ENCODE measurements around the gene CRYBA4.

The CRYBA4 gene

DNA sequence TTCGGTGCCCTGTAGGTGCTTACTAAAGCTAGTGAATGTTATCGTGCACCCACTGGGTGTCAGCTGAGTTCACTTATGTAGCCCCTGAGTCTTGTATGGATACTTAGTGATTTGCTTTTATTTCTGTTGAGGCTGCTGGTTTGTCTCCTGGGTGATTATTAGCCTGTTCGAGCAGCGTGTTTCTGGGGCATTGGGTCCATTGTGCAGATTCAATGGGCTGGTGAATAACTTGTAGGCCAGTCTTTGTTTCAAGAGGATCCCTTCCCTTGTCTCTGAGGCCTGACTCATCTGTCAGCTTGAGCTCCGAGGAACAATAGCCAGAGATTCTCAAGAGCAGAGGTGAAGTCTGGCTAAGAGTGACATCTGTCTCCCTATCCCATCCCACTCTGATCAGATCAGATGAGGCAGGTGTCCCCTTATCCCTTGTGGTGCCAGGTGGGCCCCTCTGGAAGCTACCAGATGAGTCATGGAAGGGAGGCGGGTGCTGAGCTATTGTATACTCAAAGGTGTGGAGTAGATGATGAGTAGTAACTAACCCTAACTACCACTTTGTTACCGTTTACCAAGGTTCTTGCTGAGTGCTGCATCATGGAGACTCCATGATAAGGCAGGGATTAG lies 39.3 kb downstream of the CRYBA4 start:
- no peak for DNase-seq (ENCODE audit: low read depth)

DNA sequence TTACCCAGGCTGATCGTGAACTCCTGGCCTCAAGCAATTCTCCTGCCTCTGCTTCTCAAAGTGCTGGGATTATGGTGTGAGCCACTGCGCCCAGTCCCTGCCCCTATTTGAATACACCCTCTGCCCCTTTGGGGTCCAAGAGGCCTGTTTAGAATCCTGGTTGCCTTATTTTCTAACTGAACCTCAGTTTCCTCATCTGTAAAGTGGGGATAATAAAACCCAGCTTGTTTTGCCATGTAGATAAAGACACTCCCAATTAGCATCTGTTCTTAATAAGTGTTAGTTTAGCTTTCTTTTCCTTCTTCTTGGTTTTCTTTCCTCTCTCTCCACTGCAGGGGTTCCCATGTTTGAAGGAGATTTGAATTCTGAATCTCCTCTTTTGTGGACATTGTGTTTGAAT lies 40.4 kb downstream of the CRYBA4 start:
- DNase-seq (ENCODE audit: low read depth), result no peak

DNA sequence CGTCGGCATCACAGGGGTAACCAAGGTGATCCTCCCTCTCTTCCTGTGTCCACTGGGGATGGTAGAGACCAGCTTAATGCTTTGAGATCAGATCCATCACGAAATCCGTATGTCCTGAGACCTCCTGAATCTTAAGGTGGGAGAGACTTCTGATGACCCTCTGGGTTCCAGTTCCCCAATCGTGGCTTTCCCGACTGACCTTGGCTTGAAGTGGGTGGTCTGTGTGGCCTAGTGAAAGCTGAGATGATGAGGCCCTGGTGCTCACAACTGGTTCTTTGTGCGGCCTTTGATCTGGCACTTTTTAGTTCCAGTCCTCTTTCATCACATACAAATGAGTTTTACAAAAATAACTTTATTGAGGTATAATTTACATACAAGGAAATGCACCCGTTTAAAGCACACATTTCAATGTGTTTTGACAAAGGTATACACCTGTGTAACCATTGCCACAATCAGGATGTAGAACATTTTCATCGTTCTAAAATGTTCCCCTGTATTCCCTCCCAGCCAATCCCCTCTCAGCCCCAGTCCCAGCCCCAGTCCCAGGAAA lies 41.7 kb downstream of the CRYBA4 start:
- DNase-seq (ENCODE audit: low read depth), result no peak

DNA sequence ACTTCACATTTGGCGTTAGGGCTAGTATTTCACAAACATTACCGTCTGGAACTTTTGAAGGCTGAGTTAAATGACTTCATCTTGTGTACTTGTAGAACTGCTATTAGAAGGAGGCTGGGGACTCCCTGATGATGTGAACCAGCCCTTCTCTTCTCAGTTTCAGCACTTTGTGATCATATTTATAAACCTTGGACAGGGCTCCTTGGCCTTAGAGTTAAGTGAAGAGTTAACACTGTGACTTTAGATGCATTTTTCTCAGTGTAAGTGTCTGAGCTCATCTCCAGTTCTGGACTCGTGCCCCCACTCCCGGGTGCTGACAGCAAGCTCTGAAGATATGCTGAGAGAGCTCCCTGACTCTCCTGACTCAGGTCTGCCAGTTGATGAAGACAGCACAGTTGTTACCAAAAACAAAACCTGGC lies 44.1 kb downstream of the CRYBA4 start:
- DNase-seq (ENCODE audit: low read depth), result no peak

DNA sequence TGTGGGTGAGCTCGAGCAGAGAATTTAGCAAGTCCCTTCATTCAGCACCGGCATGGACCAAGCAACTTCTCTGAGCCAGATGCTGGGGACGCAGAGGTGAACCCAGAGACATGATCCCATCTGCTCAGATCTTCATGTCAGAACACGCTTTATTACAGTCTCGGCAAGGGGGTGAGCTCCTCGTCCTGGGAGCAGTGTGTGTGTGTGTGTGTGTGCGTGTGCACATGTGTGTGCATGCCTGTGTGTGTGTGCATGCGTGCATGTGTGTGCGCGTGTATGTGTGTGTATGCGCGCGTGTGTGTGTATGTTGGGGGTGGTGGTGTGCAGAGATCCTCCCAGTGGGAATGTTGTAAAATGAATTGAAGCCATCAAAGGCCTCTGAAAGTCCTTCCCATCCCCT lies 45.4 kb downstream of the CRYBA4 start:
- no peak for DNase-seq (ENCODE audit: low read depth)

DNA sequence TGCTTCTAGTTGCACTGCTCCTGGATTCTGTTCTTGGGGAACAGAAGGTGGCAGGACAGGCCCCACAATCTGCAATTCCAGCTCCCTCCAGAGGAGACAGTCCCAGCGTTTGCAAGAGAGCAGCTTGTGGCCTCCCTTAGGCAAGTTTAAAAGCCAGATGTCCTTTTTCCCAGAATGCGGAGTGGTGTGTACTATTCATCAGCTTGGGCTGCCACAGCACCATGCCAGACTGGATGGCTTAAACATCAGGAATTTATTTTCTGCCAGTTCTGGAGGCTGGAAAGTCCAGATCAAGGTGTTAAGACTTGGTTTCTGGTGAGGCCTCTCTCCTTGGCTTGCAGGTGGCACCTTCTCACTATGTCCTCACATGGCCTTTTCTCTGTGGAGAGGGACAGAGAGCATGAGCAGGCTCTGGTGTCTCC lies 47.3 kb downstream of the CRYBA4 start:
- DNase-seq (ENCODE audit: low read depth), result no peak

DNA sequence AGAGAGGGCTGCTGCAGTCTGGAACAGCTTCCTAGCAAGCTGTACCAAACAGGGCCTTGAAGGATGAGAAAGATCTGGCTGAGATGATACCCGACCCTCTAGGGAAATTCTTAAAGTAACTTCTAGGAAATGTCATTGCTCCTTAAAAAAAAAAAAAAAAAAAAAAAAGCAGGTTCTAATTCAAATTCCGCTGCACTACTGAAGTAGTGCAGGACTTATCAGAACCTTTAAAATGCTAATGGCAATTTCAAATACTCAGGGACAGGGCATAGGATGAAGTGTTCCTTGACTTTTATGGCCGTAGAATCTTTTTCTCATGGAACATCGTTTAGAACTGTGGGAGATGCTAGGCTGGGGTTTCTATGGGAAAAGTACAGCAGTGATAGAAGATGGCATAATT lies 48.7 kb downstream of the CRYBA4 start:
- DNase-seq (ENCODE audit: low read depth), result no peak

DNA sequence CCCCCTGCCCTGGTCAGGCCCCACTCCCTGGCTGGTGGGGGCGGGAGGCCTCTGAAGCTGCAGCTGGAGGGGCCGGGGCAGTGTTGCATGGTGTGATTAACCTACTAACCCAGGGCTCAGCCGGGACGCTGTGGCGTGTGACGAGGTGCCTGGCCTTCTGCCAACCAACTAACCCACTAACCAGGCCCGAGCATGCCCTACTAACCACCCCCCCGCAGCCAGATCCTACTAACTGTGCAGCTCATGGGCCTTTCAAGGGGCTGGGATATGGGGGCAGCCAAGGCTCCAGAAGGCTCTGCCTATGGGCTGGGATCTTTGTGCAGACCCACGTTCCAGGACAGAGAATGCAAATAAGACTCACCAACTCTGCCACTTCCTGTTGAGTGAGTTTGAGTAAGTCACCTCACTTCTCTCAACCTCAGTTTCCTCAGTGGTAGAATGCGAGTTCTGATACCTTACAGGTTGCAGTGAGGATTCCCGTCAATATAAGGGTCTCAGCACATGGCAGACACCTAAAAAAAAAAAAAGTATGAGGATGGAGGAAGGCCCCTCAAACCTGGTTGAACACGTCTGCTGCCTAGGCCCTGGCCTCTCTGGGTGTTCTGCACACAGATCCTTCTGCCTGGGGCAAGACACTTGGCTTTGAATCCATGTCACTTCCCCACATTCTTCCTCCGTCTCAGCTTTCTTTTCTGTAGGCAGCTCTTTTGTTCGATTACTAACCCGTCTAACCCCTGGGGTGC lies 49.7 kb downstream of the CRYBA4 start:
- DNase-seq (ENCODE audit: low read depth), result peak; percentile 55

DNA sequence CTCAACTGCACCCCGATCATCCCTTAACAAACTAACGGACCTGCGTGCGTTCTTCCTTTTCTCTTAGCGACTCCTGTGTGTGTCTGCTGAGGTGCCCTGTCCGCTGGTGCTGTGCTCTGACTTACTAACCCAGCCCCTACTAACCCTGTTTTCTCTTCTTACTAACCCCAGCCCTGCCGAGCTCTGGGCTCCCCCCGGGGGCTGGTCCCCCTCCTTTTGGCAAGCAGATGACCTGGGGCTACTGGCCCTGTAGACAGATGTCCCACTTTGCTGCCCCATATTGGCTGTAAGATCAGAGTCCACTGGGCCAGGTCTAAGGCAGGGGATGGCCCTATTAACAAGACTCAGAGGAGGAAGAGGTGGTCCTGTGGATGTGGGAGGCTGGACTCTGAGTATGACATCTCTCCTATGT lies 50.3 kb downstream of the CRYBA4 start:
- DNase-seq (ENCODE audit: low read depth), result no peak

DNA sequence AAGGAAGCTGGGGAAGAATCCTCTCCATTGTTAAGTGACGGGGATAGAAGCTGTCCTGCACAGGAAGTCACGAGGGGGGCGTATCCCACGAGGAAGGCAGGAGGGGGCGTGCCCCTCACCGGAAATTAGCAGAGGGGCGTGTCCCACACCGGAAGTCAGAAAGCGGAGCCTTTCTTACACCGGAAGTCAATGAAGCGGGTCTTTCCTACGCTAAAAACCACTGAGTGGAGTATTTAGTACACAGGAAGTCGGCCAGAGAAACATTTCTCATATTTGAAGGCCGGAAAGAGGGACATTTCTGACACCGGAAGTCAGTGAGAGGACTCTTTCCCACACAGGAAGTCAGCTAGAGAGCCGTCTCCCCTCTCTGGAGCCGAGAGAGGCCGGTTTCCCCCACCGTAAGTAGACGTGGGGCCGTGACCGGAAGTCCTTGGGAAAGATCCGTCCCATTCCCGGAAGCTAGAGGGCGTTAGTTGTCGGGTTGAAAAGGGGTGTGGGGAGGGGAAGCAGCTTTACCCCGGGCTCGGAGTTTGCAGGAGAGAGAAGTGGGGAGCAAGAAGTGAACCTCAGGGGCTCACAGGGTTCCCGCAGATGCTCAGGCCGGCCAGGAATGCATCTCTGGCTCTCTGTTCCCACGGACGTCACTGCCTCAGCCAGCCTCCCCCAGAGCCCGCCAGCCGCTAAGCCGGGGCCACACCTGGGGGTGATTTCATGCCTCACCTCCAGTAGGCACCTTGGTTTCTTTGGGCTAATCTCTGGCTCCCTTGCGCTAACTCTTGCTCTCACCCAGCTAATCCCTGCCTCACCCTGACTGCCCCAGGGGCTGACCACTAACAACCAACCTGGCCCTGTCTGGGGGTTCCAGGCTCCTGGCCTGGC lies 51.1 kb downstream of the CRYBA4 start:
- peak; percentile 80 for DNase-seq (ENCODE audit: low read depth)

DNA sequence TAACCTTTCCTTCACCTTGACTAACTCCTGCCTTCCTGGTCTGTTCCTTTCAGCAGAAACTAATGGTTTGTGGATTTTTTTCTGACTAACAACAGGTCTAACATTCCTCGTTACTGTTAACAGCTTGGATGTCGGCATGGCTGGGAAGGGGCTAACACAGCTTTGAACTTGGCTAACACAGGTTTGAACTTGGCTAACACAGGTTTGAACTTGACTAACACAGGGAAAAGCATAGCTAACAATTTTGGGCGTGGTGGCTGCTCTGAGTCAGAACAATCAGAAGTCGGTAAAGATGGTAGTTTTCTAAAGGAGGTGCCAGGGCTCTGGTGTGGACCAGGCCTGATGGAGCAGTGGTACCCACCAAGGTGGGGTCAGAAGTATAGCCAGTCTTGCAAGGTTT lies 51.7 kb downstream of the CRYBA4 start:
- DNase-seq (ENCODE audit: low read depth), result no peak

DNA sequence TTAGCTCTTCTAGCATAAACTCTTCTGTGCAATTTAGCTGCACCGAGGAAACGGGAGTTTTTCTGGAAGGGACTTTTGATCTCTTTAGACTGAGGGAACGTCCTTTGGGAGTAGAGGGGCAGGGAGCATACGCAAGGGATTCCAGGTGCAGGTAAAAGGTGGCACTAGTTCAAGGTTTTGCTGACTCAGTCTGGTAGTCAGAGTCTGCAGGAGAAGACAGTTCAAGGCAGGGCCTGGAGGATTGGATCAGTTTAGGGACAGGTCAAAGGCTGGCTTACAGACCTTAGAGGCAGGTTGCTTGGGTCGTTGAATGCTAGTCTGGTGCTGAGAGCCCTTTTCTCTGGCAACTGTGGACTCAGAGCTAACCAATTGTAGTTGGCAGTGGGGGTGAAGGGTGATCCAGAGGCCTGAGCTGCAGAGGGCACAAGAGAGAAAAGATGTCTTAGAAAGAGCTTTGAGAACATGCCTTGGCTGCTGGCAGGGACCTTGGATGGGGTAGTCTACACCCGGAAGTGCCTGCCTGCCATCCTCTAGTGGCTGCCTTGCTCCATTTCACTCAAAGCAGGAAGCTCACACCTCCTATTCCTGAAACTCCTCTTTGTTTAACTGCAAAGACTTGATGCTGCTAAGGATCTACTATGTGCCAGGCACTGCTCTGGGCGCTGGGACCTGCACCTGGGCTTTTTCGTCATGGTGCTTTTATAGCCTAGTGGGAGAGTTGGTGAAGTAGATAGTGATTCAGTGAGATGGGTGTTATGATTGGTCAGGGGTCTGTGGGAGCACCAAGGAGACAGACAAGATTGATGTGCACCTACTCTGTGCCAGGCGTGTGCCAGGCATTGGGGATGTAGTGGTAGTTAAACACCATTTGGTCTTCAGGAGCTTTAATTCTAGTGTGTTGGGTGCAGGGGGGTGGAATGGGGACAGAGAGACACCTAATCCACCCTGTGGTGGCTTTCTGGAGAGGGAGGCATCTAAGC lies 52.7 kb downstream of the CRYBA4 start:
- DNase-seq (ENCODE audit: low read depth), result no peak

DNA sequence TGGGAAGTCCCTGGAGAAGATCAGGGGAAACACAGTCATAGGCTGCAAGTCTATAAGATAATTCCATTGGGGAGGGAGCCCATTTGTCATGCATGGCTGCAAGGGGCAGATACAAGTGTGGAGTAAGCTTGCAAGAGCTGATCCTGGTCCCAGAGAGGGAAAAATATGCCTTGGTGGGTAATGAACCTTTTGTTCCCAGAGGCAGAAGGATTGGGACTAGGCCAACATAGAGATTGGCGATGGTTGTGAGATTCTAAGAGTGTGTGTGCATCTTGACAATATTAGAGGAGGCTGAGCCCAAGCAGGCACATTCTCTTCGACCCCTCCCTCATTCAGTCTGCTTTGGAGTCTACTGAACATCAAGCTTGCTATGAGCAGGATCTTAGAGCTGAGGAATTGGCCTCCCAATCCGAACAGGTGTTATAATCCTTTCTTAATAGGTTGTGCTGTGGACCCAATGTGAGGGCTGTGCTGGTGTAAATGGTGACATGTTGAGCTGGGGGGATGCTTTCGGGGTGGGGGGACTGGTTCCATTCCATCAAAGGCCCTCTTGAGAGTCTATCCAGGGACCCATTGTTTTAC lies 54.0 kb downstream of the CRYBA4 start:
- DNase-seq (ENCODE audit: low read depth), result no peak

DNA sequence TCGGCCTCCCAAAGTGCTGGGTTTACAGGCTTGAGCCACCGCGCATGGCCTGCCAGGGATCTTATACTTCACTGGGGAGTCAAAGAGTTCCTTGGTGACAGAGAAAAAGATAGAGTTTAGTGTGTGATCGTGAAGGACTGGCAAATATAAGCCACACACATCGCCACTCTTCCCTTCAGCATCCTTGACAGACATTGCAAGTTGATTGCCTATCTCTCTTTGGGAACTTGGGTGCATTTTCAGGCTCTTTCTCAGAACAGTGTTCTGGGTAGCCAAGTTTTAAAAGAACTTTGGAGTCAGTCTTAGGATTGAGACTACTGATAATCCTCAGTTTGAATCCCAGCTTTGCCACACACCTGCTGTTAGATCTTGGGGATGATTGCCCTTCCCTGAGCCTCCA lies 55.5 kb downstream of the CRYBA4 start:
- no peak for DNase-seq (ENCODE audit: low read depth)

DNA sequence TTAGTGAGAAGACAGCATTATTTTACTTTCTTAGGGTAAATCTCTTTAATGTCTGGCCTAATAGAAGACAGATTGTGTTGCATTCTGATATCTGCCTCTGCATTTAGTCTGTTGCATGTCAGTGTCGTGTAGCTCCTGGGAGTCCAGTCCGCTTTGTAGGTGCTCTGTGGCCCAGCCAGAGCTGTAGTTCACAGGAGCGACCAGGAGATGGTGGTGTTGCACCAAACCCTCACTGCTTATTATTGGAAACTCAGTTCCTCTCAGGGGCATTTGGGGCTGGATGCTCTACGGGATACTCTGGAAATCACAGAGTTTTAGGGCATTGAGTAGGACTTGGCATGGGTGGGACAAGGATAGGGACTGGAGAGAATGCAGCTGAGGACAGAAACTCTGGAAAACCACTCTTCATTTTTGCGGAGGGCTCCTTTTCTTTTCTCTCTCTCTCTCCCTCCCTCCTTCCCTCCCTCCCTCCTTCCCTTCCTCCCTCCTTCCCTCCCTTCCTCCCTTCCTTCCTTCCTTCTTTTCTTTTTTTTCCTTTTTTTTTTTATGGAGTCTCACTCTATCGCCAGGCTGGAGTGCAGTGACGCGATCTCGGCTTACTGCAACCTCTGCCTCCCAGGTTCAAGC lies 57.4 kb downstream of the CRYBA4 start:
- peak; percentile 55 for DNase-seq (ENCODE audit: low read depth)
